ENCODE measurements around the gene HCK.
"Not testable (repeated sequence)": the region's sequence is repeated elsewhere in the genome, so short reads cannot be mapped to it uniquely, and the experiment has no call there.

Gene HCK

DNA sequence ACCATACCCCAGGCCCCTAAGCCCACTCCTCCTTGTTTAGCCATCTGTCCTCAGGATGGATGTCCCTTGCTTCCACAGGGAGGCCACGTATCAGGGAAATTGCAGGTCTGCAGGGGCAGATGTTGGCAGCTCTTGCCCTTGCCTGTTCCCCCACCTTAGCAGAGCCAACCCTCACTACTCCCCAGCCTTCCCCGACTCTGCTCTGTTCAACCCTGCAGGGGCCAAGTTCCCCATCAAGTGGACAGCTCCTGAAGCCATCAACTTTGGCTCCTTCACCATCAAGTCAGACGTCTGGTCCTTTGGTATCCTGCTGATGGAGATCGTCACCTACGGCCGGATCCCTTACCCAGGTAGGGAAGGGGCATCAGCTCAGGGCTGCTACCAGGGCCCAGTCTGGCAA lies 46.7 kb downstream of the HCK start:
- Mint-ChIP-seq H3K9me3 (no peaks in the 10 kb centered on the region), H3K4me1 (no peaks in the 10 kb centered on the region), H3K27ac (no peak overlapping the region), H3K4me3 (no peak overlapping the region), H3K27me3 (peaks cover 5% of the 10 kb centered on the region), H3K36me3 (no peaks in the 10 kb centered on the region)

DNA sequence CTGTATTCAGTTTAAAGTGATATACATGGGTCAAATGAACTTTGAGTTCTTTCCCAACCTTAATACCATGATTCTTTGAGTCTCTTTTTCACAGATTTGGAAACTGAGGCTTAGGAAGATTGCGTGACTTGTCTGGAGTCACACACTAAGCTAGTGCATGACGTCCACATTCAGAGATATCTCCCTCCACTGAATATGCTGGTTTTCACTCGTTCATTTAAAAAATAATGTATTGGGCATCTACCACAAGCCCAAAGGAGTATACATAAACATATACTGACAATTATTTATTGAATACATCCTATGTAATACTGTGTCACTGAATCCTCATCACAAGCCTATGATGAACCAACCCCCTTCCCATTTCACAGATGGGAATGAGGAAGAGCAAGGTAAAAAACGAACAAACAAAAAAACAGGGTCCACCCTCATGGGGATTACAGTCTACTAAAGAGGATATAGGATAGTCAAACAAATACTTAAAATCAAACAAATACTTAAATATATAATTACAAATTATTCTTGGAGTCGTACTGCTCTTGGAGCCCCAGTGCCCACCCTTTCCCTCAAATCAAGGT lies 56.9 kb downstream of the HCK start:
- Mint-ChIP-seq H3K4me3 (peak overlapping the region; percentile 23), H3K4me1 (peaks cover 31% of the 10 kb centered on the region), H3K27ac (no peak overlapping the region), H3K9me3 (no peaks in the 10 kb centered on the region), H3K36me3 (peaks cover 2% of the 10 kb centered on the region), H3K27me3 (no peaks in the 10 kb centered on the region)

DNA sequence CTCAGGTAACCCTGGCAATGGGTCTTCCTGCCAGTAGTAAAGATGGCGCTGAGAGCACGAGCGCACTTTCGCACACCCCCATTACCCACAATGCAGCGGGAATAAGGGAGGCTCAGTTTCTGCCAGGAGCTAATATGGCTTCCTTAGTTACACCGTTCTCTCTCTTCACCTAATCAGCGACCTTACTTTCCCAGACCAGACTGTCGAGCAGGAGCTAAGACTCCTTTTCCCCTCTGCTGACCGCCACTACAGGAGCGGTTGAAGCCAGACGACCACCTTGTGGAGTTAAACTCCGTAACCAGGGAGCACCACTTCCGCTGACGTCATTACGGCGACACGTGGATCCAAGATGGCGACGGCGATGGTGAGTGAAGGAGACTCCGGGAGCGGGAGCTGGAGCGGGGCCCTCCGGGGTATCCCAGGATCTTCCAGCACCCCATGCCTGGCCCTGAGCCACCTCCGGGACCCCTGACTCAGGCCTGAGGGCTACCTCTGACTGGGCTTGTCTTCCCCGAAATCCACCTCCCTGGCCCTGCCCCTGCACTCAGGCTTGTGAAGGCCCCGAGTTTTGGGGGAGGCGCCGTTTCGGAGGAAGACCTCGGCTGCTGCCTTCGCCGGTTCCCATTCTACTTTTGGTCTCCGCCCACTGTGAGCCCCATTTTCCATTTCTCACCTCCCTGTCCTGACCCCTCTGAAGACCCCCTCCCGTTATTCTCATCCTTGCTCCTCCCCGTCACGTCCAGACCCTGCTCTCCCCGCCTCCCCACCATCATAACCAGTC lies 57.5 kb downstream of the HCK start, which contains the start of gene TM9SF4:
TSS of gene TM9SF4 (plus strand) at position 323 of the 781 bp plus-strand sequence. CDS start at position 350, 27 bp downstream.
- peaks cover 2% of the 10 kb centered on the region for H3K36me3 Mint-ChIP-seq
- peak within 1 kb of the TSS; percentile 92 for H3K4me3 Mint-ChIP-seq
- peak within 1 kb of the TSS; percentile 99 for H3K27ac Mint-ChIP-seq
- H3K27me3 Mint-ChIP-seq, result no peaks in the 10 kb centered on the region
- H3K9me3 Mint-ChIP-seq, result no peaks in the 10 kb centered on the region
- H3K4me1 Mint-ChIP-seq, result peaks cover 38% of the 10 kb centered on the region

DNA sequence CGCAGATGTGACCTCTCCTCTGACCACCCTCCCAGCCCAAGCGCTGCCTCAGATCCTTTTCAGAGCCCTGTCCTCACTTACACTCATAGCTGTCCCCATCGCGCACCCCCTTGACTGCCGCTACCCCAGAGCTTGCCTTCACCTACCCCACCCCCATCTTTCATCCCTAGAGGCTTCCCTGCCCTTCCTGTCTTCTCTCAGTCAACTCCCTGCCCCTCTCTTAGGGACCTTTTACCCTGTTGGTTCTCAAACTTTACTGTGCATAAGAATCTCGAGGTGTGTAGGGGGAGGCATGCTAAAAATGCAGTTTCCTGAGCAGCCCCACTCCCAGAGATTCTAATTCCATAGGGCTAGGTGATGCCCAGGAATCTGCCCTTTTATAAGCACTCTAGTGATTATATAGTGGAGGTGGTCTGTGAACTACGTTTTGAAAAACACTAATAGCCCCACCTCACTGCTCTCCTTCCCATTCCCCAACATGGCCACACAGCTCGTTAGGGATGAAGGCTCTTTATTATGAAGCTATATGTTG lies 58.2 kb downstream of the HCK start:
- Mint-ChIP-seq H3K27me3 (no peaks in the 10 kb centered on the region), H3K4me1 (peaks cover 43% of the 10 kb centered on the region), H3K36me3 (peaks cover 2% of the 10 kb centered on the region), H3K9me3 (no peaks in the 10 kb centered on the region), H3K27ac (peak overlapping the region; percentile 99), H3K4me3 (peak overlapping the region; percentile 92)

DNA sequence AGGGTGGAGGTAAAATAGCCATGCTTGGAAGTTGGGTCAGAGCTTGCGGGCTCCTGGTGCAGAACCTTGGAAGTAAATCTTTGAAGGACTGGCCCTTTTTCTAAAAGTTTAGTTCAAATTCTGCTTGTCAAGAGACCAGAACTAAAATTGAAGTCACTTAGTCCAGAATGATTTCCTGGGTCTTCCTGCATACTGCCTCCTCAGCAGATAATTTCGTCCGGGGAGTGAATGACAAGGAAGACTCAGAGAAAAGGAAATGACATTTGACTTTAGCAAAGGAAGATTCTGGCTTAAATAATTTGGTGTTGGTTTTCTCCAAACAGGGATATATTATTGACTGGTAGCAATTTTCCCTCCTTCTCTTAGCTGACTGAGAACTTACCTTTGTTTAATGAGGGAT lies 58.7 kb downstream of the HCK start:
- peak overlapping the region; percentile 60 for H3K27ac Mint-ChIP-seq
- no peaks in the 10 kb centered on the region for H3K9me3 Mint-ChIP-seq
- peaks cover 2% of the 10 kb centered on the region for H3K36me3 Mint-ChIP-seq
- H3K4me3 Mint-ChIP-seq, result peak overlapping the region; percentile 92
- H3K4me1 Mint-ChIP-seq, result peaks cover 46% of the 10 kb centered on the region
- no peaks in the 10 kb centered on the region for H3K27me3 Mint-ChIP-seq

DNA sequence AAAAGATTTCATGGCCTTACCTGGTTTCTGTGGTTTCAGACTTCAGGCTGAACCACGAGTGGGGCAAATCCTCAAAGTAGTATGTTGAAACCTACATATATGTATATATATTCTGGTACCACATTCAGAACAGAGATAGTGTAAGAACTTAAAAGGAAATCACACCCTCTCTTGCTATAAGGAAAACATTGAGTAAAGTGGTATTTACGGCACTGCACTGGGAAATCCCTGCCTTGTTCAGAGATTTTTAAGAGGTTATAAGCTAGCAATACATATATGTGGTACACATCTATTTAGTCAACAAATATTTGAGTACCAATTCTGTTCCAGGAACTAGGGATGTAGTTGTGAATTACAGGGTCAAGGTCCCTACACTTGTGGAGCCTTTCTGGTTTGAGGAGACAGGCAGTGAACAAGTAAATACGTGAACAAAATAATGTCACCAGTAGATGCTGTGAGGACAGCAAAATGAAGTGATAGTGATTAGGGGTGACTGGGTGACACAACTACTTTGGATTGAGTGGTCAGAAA lies 59.2 kb downstream of the HCK start:
- H3K4me1 Mint-ChIP-seq, result peaks cover 50% of the 10 kb centered on the region
- H3K27me3 Mint-ChIP-seq, result no peaks in the 10 kb centered on the region
- peaks cover 2% of the 10 kb centered on the region for H3K36me3 Mint-ChIP-seq
- no peaks in the 10 kb centered on the region for H3K9me3 Mint-ChIP-seq
- H3K4me3 Mint-ChIP-seq, result peak overlapping the region; percentile 92
- H3K27ac Mint-ChIP-seq, result peak overlapping the region; percentile 60

DNA sequence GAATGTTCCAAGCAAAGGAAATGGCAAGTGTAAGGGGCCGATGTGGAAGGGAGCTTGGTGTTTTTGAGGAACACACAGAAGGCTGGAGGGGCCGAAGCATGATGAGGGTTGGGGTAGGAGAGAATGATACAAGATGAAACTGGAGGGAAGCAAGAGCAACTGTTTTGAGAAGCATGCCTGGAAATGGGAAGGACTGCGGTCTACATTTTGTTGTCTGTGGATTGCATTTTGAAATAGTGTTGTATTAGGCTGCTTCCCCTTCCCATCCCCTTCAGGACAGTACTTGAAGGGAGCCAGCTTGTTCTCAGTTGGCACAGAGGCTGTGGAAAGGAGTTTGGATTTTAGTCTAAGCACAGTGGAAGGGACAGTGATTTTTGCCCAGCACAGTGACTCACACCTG lies 59.7 kb downstream of the HCK start:
- Mint-ChIP-seq H3K27ac (peak overlapping the region; percentile 60), H3K4me3 (peak overlapping the region; percentile 92)

DNA sequence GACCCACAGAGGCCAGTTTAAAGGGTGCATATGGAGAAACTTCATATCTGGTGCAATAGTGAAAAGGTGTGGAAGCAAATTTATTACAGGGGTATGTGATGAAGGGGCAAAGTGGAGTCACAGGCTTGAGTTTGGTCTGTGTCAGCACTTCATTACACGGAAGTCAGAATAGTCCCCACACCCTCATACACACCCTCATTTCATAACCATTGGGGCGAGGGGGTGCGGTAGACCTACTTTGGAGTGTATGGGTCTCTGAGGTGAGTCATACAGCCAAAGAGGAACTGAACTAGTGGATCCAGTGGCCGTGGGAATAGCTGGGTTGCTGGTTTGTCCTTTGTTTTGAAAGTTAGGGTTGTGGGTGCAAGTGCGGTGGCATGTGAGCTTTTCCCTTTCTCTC lies 60.8 kb downstream of the HCK start:
- Mint-ChIP-seq H3K27ac (peak overlapping the region; percentile 53), H3K27me3 (no peaks in the 10 kb centered on the region), H3K4me1 (peaks cover 63% of the 10 kb centered on the region), H3K4me3 (no peak overlapping the region), H3K9me3 (no peaks in the 10 kb centered on the region), H3K36me3 (peaks cover 2% of the 10 kb centered on the region)

More for the DNA sequence above, 59.7 kb downstream of the HCK start:
- H3K4me1 Mint-ChIP-seq, result peaks cover 55% of the 10 kb centered on the region
- peaks cover 2% of the 10 kb centered on the region for H3K36me3 Mint-ChIP-seq
- H3K9me3 Mint-ChIP-seq, result no peaks in the 10 kb centered on the region
- no peaks in the 10 kb centered on the region for H3K27me3 Mint-ChIP-seq

DNA sequence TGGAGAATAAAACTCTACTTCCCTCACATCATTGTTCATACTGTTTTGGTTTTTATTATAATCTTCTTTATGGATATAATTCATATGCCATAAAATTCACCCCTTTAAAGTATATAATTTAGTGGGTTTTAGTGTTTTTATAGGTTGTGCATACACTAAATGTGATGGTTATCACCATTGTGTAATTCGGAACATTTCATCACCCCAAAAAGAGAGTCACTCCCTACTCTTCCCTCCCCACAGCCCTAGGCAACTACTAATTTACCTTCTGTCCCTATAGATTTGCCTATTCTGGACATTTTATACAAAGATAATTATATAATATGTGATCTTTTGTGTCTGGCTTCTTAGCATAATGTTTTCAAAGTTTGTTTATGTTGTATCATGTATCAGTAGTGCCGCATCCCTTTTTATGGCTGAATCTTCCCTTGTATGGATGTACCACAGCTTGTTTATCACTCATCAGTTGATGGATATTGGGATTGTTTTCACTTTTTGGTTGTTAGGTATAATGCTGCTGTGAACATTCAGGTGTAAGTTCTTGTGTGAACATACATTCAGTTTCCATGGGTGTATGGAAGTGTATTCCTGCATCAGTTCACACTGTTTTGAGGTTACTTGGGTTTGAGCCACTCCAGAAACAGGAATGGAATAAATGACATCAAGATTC lies 61.7 kb downstream of the HCK start:
- no peaks in the 10 kb centered on the region for H3K9me3 Mint-ChIP-seq
- H3K4me1 Mint-ChIP-seq, result peaks cover 63% of the 10 kb centered on the region
- H3K36me3 Mint-ChIP-seq, result peaks cover 2% of the 10 kb centered on the region
- no peaks in the 10 kb centered on the region for H3K27me3 Mint-ChIP-seq
- H3K4me3 Mint-ChIP-seq, result no peak overlapping the region
- peak overlapping the region; percentile 53 for H3K27ac Mint-ChIP-seq

DNA sequence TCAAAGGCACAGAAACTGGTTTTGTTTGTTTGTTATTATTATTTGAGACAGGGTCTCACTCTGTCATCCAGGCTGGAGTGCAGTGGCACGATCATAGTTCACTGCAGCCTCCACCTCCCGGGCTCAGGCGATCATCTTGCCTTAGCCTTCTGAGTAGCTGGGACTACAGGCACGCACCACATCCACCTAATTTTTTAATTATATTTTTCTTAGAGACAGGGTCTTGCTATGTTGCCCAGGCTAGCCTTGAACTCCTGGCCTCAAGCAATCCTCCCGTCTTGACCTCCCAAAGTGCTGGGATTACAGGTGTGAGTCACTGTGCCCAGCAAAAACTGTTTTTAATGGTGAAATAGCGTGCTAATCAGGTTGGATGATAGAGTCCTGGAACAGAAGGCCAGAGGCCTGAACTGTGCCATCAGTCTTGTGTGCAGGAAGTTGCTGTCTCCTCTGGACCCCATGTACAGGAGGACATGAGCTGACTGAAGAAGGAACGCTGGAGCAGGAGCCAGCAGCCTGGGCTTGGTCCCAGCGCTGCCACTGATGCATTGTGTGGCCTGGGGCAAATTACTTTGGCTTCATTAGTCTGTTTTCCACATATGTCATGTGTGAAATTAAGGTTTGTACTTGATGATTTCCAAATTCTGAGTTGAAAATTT lies 62.4 kb downstream of the HCK start:
- peaks cover 63% of the 10 kb centered on the region for H3K4me1 Mint-ChIP-seq
- H3K36me3 Mint-ChIP-seq, result peaks cover 2% of the 10 kb centered on the region
- no peaks in the 10 kb centered on the region for H3K9me3 Mint-ChIP-seq
- H3K4me3 Mint-ChIP-seq, result no peak overlapping the region
- H3K27ac Mint-ChIP-seq, result no peak overlapping the region
- H3K27me3 Mint-ChIP-seq, result no peaks in the 10 kb centered on the region

DNA sequence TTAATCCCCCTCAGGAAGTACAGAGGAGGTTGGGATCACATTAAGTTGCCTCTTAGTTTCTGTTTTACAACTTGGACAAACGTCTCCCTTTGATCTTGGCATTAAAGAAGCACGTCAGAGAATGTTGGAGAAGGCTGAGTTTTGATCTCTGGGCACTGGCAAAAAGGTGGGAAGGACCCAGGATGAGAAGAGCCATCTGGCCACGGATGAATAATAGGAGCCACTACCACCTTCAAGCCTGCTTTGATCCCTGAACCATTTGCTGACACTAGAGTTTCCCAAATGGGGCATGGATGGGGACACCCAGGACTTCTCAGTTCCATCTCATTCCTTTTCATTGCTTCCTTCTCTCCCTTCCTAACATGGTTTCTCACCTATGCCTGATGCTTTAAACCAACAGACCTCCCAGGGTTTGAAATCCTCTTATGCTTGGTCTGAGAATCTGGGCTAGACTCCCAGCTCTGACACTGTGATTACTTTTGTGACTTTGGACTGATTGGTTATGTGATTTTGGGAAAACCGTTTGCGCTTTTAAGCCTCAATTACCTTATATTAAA lies 63.2 kb downstream of the HCK start:
- H3K4me1 Mint-ChIP-seq, result peaks cover 63% of the 10 kb centered on the region
- H3K4me3 Mint-ChIP-seq, result no peak overlapping the region
- peaks cover 2% of the 10 kb centered on the region for H3K36me3 Mint-ChIP-seq
- no peak overlapping the region for H3K27ac Mint-ChIP-seq
- H3K27me3 Mint-ChIP-seq, result no peaks in the 10 kb centered on the region
- no peaks in the 10 kb centered on the region for H3K9me3 Mint-ChIP-seq

DNA sequence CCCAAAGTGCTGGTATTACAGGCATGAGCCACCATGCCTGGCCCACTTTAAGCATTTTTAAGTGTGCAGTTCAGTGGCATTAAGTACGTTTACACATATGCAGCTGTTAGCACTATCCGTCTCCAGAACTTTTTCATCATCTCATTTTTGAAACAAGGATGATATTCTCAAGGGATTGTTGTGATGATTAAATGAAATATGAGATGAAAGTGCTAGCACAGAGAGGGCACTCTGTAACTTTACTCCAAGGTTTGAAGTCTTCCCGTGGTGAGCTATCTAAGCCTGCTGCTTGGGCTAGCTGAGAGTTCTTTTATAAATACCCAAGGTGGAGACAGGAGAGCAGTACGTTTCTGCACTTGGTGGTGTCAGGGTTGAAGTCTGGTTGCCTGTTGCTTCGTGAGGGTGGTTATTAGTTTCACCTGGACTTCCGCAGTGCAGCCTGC lies 64.1 kb downstream of the HCK start:
- Mint-ChIP-seq H3K36me3 (peaks cover 2% of the 10 kb centered on the region), H3K4me3 (no peak overlapping the region), H3K4me1 (peaks cover 60% of the 10 kb centered on the region), H3K27ac (no peak overlapping the region), H3K9me3 (no peaks in the 10 kb centered on the region), H3K27me3 (no peaks in the 10 kb centered on the region)

DNA sequence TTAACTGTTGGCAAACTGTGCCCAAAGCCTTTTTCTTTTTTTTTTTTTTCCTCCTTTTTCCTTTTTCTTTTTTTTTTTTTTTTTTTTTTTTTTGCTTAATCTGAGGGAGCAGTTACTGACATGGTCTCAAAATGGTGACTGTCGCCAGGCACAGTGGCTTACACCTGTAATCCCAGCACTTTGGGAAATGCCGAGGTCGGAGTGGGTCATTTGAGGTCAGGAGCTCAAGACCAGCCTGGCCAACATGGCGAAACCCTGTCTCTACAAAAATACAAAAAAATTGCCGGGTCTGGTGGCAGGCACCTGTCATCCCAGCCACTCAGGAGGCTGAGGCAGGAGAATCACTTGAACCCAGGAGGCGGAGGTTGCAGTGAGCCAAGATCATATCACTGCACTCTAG lies 64.8 kb downstream of the HCK start:
- H3K27ac Mint-ChIP-seq, H3K36me3 Mint-ChIP-seq, H3K9me3 Mint-ChIP-seq, H3K27me3 Mint-ChIP-seq, H3K4me3 Mint-ChIP-seq: not testable (repeated sequence)
- peaks cover 53% of the 10 kb centered on the region for H3K4me1 Mint-ChIP-seq

DNA sequence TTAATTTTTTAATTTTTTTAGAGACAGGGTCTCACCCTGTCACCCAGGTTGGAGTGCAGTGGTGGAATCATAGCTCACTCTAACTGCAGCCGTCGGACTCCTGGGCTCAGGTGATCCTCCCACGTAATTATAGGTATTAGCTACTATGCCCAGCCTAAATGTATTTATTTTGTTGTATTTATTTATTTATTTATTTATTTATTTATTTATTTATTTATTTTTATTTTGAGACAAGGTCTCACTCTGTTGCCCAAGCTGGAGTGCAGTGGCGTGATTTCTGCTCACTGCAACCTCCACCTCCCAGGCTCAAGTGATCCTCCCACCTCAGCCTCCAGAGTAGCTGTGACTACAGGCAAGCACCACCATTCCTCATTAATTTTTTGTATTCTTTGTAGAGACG lies 66.4 kb downstream of the HCK start:
- not testable (repeated sequence) for H3K36me3 Mint-ChIP-seq, H3K4me3 Mint-ChIP-seq

DNA sequence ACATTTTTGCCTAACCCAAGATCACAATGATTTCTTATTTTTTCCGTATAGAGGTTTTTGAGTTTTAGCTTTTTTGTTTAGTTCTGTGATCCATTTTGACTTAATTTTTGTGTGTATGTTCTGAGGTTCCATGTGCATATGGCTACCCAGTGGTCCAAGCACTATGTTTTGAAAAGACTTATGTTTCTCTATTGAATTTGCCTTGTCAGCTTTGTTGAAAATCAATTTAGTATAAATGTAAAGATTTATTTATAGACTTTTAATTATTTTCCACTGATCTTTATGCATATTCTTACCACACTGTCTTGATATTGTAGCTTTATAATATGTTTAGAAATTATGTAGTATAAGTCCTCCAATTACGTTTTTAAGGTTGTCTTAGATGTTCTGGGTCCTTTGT lies 67.7 kb downstream of the HCK start:
- Mint-ChIP-seq H3K4me3 (no peak overlapping the region), H3K36me3 (peaks cover 4% of the 10 kb centered on the region), H3K9me3 (no peaks in the 10 kb centered on the region), H3K27me3 (no peaks in the 10 kb centered on the region), H3K4me1 (peaks cover 34% of the 10 kb centered on the region), H3K27ac (no peak overlapping the region)

More for the DNA sequence above, 66.4 kb downstream of the HCK start:
- not testable (repeated sequence) for H3K9me3 Mint-ChIP-seq, H3K27me3 Mint-ChIP-seq, H3K27ac Mint-ChIP-seq
- H3K4me1 Mint-ChIP-seq, result peaks cover 42% of the 10 kb centered on the region
